Brain pericyte (primary cell): ENCODE results near the gene EEF1AKMT4.
"Not testable (repeated sequence)": the region's sequence is repeated elsewhere in the genome, so short reads cannot be mapped to it uniquely, and the experiment has no call there.

Experiments
- DNase-seq: peaks from one replicate; pipeline ENCODE4 v3.0.0-alpha.2; 2012; ENCODE audit warnings: low read depth, low spot score

EEF1AKMT4 gene

DNA sequence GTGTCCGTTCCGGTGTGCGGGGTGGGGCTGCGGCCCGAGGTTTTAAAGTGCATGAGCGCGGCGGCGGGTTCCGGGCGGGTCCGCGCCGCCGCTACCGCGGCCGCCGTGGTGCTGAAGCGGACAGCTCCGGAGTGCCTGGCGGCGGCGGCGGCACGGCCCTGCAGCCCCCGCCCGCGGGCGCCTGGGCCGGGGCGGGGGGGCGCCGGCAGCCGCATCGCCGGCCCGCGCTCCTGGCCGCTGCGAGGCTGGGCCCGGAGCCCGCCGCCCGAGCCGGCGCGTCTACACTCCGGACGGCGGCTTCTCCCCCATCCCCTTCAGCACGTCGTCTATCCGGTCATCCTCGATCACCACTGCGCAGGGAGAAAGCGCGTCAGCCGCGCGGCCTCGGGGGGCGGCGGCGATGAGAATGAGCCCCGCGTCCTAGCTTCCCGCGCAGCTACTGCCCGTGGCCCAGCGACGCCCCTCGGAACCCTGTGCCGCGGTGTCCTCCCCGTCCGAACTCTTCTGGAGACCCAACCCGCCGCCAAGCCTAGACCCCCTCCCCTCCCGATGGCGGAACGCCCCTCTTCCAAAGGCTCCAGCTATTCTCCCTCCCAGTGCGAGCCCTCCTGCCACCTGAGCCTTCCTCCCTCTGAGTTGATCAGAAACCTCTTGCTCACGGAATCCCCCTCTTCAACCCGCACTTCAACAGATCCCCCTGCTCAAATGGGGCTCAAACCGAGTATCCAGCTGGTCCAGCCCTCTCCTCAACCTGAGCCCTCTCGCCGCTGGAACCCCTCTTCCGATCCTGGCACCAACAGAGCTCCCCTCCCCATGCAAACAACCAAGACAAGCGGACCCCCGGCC is 10.6 kb downstream of the EEF1AKMT4 start:
- no peak for DNase-seq

DNA sequence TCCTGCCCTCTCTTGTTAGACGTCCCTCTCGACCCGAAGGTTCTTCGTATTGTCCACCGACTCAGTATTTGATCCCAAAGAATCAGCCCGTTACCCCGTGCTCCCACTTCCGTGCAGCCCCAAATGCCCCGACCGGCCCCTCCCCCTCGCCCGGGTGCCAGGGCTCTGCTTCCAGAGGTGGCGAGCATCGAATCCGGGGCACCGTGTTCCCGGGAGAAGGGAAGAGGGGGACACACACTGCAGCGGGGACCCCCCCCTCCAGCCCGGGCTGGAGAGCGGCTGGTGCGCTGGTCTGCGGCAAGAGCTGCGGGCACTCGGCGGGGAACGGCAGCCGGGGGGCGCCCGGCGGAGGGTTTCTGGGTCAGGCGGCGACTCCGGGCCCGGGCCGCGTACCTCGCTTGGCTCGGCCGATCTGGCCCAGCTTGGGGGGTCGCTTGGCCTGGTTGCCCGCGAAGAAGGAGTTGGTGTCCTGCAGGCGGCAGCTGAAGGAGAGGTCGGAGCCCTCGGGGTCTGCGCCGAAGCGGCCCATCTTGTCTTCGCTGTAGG is 11.3 kb downstream of the EEF1AKMT4 start:
- no peak for DNase-seq

DNA sequence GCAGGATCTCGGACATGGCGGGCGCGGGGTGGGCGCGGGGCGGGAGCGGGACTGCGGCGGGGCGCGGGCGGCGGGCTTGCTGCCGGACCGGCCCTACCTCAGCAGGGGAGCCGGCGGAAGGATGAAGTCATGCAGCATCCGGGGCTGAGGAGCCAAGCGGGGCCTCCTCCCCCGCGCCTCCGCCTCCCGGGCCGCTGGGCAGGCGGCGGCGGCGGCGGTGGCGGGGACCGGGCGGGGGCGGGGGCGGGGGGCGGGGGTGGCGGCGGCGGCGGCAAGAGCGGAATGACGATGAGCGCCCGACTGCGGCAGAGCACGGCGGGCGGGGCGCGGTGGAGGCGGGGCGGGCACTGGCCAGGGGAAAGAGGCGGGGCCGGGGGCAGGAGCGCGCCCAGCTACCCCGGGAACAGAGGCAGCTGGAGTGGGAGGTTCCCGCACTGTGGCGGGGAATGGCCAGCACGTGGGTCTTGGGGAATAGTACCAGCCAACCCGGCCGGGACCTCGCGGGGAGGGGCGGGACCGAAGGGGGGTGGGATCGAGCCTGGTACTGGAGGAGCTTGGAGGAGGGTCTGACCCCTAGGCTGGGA is 11.9 kb downstream of the EEF1AKMT4 start, which contains the start of gene CAMK2N2:
CAMK2N2 (minus strand) TSS at position 284 of the 584 bp plus-strand sequence; CDS start at position 16, 268 bp downstream.
- DNase-seq = no peak

DNA sequence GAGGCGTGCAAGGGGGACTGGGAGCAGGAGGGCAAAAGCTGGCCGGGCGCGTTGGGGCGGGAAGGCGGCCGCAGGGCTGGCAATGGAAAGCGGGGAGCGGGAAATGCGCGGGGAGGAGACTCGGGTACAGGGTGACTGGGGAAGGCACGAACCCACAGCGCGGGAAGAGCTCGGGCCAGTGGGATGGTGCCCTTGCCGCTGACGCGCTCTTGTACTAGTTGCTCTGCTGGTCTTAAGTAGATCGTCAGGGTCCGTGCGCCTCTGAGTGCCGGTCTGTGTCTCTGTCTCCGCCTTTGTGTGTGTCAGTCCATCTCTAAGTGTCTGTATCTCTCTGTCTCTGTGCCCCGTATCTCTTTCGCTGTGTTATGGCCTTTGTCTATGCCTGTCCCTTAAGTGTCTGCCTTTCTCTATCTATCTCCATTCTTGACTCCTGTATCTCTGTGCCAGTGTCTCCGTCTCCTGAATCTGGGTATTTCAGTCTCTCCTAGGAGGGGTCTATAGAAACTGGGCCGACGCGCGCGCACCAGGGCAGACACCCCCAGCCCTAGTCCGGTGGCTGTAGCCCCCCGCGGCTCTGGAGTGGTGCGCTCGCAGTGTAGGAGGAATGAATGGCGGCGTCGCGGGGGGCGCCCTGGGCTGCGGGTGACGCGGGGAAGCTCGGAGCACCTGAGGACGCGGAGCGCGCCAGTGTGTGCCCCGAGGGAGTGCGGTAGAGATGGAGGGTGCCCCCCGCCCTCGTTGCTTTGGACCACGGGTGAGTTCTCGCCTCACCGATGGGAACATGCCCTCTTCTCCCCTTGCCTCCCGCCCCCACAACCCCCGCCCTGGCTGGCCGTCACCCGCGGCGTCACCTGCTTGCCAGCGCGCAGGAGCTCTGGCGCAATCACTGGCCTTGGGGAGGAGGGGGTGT is 12.6 kb downstream of the EEF1AKMT4 start:
- no peak for DNase-seq

- DNase-seq = no peak
Observed at GRCh38 chr3:184262764-184263179, 13.3 kb downstream of the EEF1AKMT4 start.

DNA sequence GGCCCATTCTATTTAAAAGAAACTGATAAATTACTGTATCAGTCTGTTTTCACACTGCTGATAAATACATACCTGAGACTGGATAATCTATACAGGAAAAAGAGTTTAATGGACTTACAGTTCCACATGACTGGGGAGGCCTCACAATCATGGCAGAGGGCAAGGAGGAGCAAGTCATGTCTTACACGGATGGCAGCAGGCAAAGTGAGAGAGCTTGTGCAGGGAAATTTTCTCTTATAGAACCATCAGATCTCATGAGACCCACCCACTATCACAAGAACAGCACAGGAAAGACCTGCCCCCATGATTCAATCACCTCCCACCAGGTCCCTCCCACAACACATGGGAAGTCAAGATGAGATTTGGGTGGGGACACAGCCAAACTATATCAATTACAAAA is 17.8 kb downstream of the EEF1AKMT4 start:
- DNase-seq = not testable (repeated sequence)

GRCh38 chr3:184272269-184272668 is 22.8 kb downstream of the EEF1AKMT4 start:
- no peak for DNase-seq

- DNase-seq = no peak
Observed at GRCh38 chr3:184275381-184275701, 25.9 kb downstream of the EEF1AKMT4 start.

DNA sequence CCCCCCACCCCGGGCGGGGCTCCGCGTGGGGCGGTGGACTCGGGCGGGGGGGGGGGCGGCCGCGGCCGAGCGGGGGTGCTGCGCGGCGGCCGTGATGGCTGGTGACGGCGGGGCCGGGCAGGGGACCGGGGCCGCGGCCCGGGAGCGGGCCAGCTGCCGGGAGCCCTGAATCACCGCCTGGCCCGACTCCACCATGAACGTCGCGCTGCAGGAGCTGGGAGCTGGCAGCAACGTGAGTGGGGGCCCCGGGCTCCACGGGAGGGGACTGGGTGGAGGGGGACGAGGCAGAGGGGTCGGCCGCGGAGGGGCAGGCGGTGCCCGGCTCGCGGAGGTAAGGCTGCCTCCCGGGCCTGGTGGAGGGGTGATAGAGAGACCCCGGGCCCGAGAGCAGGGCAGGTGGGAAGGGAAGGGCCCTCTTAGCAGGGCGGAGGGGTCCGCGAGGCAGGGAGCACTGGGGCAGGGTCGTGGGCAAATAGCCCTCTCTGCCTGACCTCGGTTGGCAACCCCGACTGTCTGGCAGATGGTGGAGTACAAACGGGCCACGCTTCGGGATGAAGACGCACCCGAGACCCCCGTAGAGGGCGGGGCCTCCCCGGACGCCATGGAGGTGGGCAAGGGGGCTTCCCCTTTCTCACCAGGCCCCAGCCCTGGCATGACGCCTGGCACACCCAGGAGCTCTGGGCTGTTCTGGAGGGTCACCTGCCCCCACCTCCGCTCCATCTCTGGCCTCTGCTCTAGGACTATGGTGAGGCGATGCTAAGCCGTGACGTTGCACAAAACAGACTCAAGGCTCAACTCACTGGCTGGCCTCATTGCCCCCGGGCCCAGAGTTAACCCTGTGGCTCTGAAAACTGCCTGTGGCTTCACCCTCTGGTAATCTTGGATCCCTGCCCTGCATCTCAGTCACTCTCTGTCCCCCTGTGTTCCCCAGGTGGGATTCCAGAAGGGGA is 26.8 kb downstream of the EEF1AKMT4 start, which contains the start of gene ECE2:
ECE2 (plus strand) TSS at position 62 of the 950 bp plus-strand sequence; CDS start at position 194, 132 bp downstream.
- DNase-seq = no peak

- no peak for DNase-seq
Observed at GRCh38 chr3:184277366-184277765, 27.9 kb downstream of the EEF1AKMT4 start.

- no peak for DNase-seq
Observed at GRCh38 chr3:184282941-184283340, 33.5 kb downstream of the EEF1AKMT4 start.

DNA sequence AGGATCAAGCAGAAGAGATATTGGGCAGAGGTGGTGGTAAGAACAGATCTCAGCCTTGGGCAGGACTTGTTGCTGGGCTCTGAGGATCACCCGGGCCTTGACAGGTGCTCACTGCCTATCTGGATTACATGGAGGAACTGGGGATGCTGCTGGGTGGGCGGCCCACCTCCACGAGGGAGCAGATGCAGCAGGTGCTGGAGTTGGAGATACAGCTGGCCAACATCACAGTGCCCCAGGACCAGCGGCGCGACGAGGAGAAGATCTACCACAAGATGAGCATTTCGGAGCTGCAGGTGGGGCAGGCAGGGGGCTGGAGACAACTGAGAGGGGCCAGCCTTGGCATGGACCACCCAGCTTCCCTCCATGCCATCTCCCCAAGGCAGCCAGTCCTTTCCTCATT is 34.2 kb downstream of the EEF1AKMT4 start:
- DNase-seq = no peak

DNA sequence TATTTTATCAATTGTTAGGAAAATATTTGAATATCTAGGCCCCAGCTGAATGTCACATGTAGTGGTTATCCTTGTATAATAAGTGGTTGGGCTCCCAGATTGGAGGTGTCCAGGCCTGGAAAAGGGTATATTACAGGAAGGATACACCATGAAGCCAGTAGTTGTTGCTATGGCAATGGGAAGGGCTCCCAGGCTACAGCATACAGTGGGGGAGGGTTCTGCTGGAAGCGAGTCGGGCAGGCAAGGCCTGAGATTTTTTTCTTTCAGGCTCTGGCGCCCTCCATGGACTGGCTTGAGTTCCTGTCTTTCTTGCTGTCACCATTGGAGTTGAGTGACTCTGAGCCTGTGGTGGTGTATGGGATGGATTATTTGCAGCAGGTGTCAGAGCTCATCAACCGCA is 35.2 kb downstream of the EEF1AKMT4 start:
- no peak for DNase-seq

DNA sequence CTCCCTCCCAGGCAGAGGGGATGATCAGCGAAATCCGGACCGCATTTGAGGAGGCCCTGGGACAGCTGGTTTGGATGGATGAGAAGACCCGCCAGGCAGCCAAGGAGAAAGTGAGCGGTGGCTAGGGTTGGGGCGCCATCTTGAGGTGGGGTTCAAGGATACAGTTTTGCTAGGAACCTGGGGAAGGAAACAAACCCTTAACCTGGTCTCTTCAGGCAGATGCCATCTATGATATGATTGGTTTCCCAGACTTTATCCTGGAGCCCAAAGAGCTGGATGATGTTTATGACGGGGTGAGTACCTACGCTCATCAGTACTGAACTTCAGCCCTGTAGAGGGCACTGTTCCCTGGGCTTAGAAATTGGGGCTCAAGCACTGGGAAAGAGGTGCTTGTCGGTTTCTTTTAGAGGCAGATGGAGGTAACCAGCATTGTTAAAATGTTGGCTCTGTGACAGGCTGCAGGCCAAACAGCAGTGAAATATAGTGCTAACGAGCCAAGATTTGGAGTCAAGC is 40.0 kb downstream of the EEF1AKMT4 start:
- no peak for DNase-seq

DNA sequence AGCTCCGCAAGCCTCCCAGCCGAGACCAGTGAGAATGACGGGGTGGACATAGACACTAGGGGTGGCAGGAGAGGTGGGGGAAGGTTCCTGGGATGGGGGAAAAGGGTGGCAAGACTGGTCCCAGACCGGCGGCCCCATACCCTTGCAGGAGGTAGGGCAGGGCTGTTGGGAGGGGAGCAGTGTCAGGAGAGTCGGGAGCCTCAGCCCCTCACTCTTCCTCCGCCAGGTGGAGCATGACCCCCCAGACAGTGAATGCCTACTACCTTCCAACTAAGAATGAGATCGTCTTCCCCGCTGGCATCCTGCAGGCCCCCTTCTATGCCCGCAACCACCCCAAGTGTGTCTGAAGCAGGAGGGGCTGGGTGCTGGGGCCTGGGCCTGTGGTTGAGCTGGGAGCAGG is 40.9 kb downstream of the EEF1AKMT4 start:
- no peak for DNase-seq

DNA sequence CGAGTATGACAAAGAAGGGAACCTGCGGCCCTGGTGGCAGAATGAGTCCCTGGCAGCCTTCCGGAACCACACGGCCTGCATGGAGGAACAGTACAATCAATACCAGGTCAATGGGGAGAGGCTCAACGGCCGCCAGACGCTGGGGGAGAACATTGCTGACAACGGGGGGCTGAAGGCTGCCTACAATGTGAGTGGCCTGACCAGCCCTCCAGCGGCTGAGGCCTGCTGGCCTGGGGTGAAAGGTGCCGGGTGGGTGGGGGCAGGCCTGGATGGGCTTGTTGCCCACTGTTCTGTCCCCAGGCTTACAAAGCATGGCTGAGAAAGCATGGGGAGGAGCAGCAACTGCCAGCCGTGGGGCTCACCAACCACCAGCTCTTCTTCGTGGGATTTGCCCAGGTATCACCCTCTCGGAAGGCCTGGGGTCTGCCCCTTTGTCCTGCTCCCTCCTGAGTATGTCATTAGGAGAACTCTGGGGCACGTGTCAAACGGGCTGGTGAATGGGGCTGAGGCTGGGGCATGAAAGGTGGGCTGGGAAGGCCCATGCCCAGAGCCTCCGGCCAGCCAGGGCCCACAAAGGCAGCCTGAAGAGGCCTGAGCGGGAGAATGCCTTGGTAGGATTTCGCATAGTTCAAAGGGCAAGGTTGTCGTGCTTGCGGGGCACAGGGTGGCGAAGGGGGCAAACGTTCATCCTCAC is 41.7 kb downstream of the EEF1AKMT4 start:
- no peak for DNase-seq

- DNase-seq = no peak
Observed at GRCh38 chr3:184291738-184292445, 42.4 kb downstream of the EEF1AKMT4 start.

GRCh38 chr3:184295771-184296170 is 46.3 kb downstream of the EEF1AKMT4 start:
- DNase-seq = no peak

DNA sequence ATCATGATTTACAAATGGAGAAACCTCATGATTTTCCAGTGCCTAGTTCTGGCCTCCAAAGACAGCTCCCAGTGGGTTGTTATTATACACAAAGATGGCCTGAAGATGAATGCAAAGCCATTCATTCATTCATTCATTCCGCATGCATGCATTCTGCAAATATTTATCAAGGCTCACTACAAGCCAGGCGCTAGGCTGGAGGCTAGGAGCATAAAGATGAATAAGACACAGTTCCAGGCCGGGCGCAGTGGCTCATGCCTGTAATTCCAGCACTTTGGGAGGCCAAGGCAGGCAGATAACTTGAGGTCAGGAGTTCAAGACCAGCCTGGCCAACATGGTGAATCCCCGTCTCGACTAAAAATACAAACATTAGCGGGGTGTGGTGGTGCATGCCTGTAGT is 47.1 kb downstream of the EEF1AKMT4 start:
- no peak for DNase-seq
